22Rv1 (cell line): ENCODE measurements around the gene RGS3.

ENCODE experiments used
- CTCF ChIP-seq: fragments of 450-650 bp; IDR thresholded peaks from 2 replicates; pipeline ENCODE4 v1.5.1; 2017; ENCODE audit warnings: mild to moderate bottlenecking
- ZFX ChIP-seq: fragments of 450-650 bp; IDR thresholded peaks from 2 replicates; pipeline ENCODE4 v1.6.1; 2017; ENCODE audit warnings: antibody characterized with exemption, borderline replicate concordance

GRCh38 chr9:113511856-113512761 lies 48.6 kb downstream of the RGS3 start:
- TF ChIP-seq CTCF (no peak), ZFX (no peak)
